SKM-1 treated with dmso at 0.1 percent for 144 hours (cell line): ENCODE measurements around the gene TEKT2.

Experiments used
- DNase-seq: peaks from one replicate; lab custom pipeline; 2025; ENCODE audit not compliant: unreplicated experiment; lab: John Stamatoyannopoulos, UW

TEKT2 gene

GRCh38 chr1:36101546-36101945 lies 17.7 kb downstream of the TEKT2 start:
- DNase-seq: no peak

GRCh38 chr1:36106269-36106668 lies 22.4 kb downstream of the TEKT2 start:
- DNase-seq: no peak

GRCh38 chr1:36107394-36107793 lies 23.5 kb downstream of the TEKT2 start:
- DNase-seq: no peak

- no peak for DNase-seq
Observed at GRCh38 chr1:36108314-36108713, 24.4 kb downstream of the TEKT2 start.

- DNase-seq: peak; percentile 46
Observed at GRCh38 chr1:36109041-36109679, 25.3 kb downstream of the TEKT2 start.

- DNase-seq: no peak
Observed at GRCh38 chr1:36111151-36111550, 27.3 kb downstream of the TEKT2 start.

- DNase-seq: no peak
Observed at GRCh38 chr1:36112823-36113222, 28.9 kb downstream of the TEKT2 start.

- DNase-seq: no peak
Observed at GRCh38 chr1:36114371-36114770, 30.5 kb downstream of the TEKT2 start.

GRCh38 chr1:36115200-36115669 lies 31.3 kb downstream of the TEKT2 start:
- no peak for DNase-seq

GRCh38 chr1:36115931-36116330 lies 32.0 kb downstream of the TEKT2 start:
- peak; percentile 66 for DNase-seq

- no peak for DNase-seq
Observed at GRCh38 chr1:36116901-36117300, 33.0 kb downstream of the TEKT2 start.

- no peak for DNase-seq
Observed at GRCh38 chr1:36118447-36119204, 34.7 kb downstream of the TEKT2 start.

- no peak for DNase-seq
Observed at GRCh38 chr1:36119456-36119855, 35.6 kb downstream of the TEKT2 start.

- DNase-seq: no peak
Observed at GRCh38 chr1:36122062-36123030, 38.5 kb downstream of the TEKT2 start.

- DNase-seq: peak; percentile 50
Observed at GRCh38 chr1:36123356-36123755, 39.5 kb downstream of the TEKT2 start.

GRCh38 chr1:36124404-36125128 lies 40.7 kb downstream of the TEKT2 start:
- no peak for DNase-seq

GRCh38 chr1:36125129-36125991 lies 41.5 kb downstream of the TEKT2 start, which contains the start of gene COL8A2:
TSS of gene COL8A2 (minus strand) at chr1:36125222. CDS start at chr1:36100242, 24,980 bp downstream.
- no peak for DNase-seq

- no peak for DNase-seq
Observed at GRCh38 chr1:36126005-36126716, 42.3 kb downstream of the TEKT2 start.
